SH-SY5Y (cell line): ENCODE results near the gene DCLRE1A.

Experiments used
- GATA2 ChIP-seq: IDR thresholded peaks from 2 replicates; pipeline ENCODE4 v1.6.1; 2011; ENCODE audit warnings: mild to moderate bottlenecking, low read depth, low read length
- GATA3 ChIP-seq: IDR thresholded peaks from 2 replicates; pipeline ENCODE4 v1.6.1; 2011; ENCODE audit warnings: low read depth, mild to moderate bottlenecking, low read length, moderate library complexity

The DCLRE1A gene

GRCh38 chr10:113854013-113854760, at the start of gene DCLRE1A, which contains the start of gene NHLRC2:
Gene DCLRE1A (minus strand): TSS chr10:113854082. CDS start chr10:113853182, 900 bp downstream.
Gene NHLRC2 (plus strand): TSS chr10:113854661. CDS start chr10:113854873, 212 bp downstream.
- TF ChIP-seq GATA2 (peak; percentile 55), GATA3 (no peak)

GRCh38 chr10:113899952-113900598, 46.2 kb upstream of the DCLRE1A start:
- TF ChIP-seq GATA3 = no peak

GRCh38 chr10:113897693-113898618, 44.1 kb upstream of the DCLRE1A start:
- TF ChIP-seq GATA3 = no peak
- TF ChIP-seq GATA2 = no peak

- TF ChIP-seq GATA2 (no peak), GATA3 (no peak)
These were observed 41.1 kb upstream of the DCLRE1A start for GRCh38 chr10:113895018-113895417.

GRCh38 chr10:113894581-113894980, 40.7 kb upstream of the DCLRE1A start:
- TF ChIP-seq GATA3 = no peak
- TF ChIP-seq GATA2 = no peak

GRCh38 chr10:113893570-113893969, 39.7 kb upstream of the DCLRE1A start:
- TF ChIP-seq GATA2 (no peak), GATA3 (no peak)

- no peak for TF ChIP-seq GATA2
- no peak for TF ChIP-seq GATA3
These were observed 37.6 kb upstream of the DCLRE1A start for GRCh38 chr10:113891476-113891875.

GRCh38 chr10:113890769-113891168, 36.9 kb upstream of the DCLRE1A start:
- no peak for TF ChIP-seq GATA3
- TF ChIP-seq GATA2 = no peak

GRCh38 chr10:113889911-113890310, 36.0 kb upstream of the DCLRE1A start:
- TF ChIP-seq GATA3 = no peak
- no peak for TF ChIP-seq GATA2

GRCh38 chr10:113882240-113882639, 28.4 kb upstream of the DCLRE1A start:
- TF ChIP-seq GATA2 (no peak), GATA3 (no peak)

- no peak for TF ChIP-seq GATA3
These were observed 26.4 kb upstream of the DCLRE1A start for GRCh38 chr10:113880236-113880635.

GRCh38 chr10:113879691-113880090, 25.8 kb upstream of the DCLRE1A start:
- TF ChIP-seq GATA3 = no peak
- no peak for TF ChIP-seq GATA2

- no peak for TF ChIP-seq GATA2
- no peak for TF ChIP-seq GATA3
These were observed 22.6 kb upstream of the DCLRE1A start for GRCh38 chr10:113876461-113876860.

GRCh38 chr10:113875212-113875611, 21.3 kb upstream of the DCLRE1A start:
- TF ChIP-seq GATA3 (no peak), GATA2 (no peak)
